ENCODE results near the gene THOC6.
"Not testable (repeated sequence)": the region's sequence is repeated elsewhere in the genome, so short reads cannot be mapped to it uniquely, and the experiment has no call there.

GRCh38 chr16:3072576-3073263, 48.9 kb downstream of the THOC6 start:
- TF ChIP-seq CTCF, POLR2A (IDR thresholded peaks at IDR 0.05): not testable (repeated sequence)
